Panc1 (cell line): Measurements from ENCODE around the gene AHCY.

Experiments
- POLR2AphosphoS5 ChIP-seq: IDR thresholded peaks from 2 replicates; pipeline ENCODE4 v1.6.1; 2012; ENCODE audit warnings: mild to moderate bottlenecking, low read depth, low read length, moderate library complexity
- TF ChIP-seq, protein P1 (sequence below): fragments of 450-650 bp; IDR thresholded peaks from 2 replicates; pipeline ENCODE4 v1.5.1; 2017; ENCODE audit warnings: mild to moderate bottlenecking

DNA sequence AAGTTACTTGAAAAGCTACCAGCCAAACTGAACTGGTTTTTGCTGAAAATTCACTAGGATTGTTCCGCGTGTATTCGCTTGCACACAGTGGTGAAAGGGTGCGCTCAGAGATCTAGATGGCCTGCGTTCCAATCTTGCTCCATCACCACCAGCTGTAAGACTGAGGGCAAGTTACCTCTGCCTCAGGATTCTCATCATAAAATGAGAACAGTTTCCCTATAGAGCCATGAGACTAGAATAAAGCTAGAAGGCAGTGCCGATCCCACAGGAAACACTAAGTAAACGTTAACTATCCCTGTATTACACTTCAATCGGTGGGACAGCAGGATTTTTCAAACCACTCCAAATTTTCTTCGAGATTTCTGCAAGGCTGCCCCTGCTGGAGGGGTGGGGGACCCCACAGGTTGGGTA is 838 bp downstream of the AHCY start:
- TF ChIP-seq POLR2AphosphoS5 = no peak
- TF ChIP-seq, protein P1, sequence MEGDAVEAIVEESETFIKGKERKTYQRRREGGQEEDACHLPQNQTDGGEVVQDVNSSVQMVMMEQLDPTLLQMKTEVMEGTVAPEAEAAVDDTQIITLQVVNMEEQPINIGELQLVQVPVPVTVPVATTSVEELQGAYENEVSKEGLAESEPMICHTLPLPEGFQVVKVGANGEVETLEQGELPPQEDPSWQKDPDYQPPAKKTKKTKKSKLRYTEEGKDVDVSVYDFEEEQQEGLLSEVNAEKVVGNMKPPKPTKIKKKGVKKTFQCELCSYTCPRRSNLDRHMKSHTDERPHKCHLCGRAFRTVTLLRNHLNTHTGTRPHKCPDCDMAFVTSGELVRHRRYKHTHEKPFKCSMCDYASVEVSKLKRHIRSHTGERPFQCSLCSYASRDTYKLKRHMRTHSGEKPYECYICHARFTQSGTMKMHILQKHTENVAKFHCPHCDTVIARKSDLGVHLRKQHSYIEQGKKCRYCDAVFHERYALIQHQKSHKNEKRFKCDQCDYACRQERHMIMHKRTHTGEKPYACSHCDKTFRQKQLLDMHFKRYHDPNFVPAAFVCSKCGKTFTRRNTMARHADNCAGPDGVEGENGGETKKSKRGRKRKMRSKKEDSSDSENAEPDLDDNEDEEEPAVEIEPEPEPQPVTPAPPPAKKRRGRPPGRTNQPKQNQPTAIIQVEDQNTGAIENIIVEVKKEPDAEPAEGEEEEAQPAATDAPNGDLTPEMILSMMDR = no peak
